ENCODE data around the gene INSL3. TPM values are rescaled to one million over a fixed set of nuclear protein-coding genes. Genes with fewer than 3 reads are reported as not detected.
A peak's percentile ranks its signal among the peaks of the same experiment; 100 is the strongest.

The INSL3 gene
- polyA plus RNA-seq, 1 donor, result 1.6 TPM

DNA sequence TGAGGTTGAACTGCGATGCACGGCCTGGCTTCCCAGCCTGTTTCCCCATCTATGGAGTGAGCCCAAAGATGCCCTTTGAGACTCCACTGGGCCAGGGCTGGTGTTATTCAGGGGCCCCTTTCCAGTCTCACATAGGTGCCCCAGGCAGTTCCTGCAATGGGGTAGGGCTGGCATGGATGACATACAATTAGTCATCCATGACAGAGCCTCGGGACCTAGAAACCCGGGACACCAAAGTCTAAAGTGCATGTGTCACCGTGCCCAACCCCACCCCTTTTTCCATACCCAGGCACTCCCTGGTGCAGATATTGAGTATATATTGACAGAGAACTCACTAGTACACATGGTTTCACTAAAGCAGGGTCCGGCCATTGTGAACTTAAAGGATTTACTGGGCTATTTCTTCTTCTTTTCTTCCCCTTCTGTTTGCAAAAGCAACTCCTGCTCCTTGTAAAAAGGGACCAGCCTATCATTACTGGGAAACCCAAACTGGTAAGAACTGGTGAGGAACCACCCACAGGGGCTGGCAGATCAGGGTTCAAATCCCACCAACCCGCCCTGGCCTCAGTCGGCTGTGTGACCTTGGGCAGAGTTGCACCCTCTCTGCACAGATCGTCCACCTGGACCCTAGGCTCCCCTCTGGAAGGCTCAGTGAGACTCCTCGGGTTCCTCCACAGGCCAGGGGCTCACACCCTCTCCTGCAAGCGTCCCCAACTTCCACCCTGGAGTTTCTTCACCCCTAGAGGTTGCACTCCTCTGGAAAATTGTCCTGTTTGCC lies 23.7 kb downstream of the INSL3 start:
- Histone ChIP-seq H3K27ac (ENCODE audit: low read length) (peak overlapping the region; percentile 99), H3K4me3 (ENCODE audit: low read length) (peak overlapping the region; percentile 95), H3K27me3 (ENCODE audit: control insufficient read depth, insufficient read depth, low read length) (peaks cover 14% of the 10 kb centered on the region), H3K9me3 (ENCODE audit: control insufficient read depth, low read depth, low read length) (no peaks in the 10 kb centered on the region), H3K4me1 (ENCODE audit: control insufficient read depth, insufficient read depth, low read length) (peaks cover 39% of the 10 kb centered on the region), H3K36me3 (ENCODE audit: control insufficient read depth, insufficient read depth, low read length) (peaks cover 12% of the 10 kb centered on the region)
- WGBS (ENCODE audit: insufficient coverage, low lambda C conversion rate), result no CpG with 5 or more reads among the region's 11 CpGs
- DNase-seq, result peak; percentile 97 to 99

DNA sequence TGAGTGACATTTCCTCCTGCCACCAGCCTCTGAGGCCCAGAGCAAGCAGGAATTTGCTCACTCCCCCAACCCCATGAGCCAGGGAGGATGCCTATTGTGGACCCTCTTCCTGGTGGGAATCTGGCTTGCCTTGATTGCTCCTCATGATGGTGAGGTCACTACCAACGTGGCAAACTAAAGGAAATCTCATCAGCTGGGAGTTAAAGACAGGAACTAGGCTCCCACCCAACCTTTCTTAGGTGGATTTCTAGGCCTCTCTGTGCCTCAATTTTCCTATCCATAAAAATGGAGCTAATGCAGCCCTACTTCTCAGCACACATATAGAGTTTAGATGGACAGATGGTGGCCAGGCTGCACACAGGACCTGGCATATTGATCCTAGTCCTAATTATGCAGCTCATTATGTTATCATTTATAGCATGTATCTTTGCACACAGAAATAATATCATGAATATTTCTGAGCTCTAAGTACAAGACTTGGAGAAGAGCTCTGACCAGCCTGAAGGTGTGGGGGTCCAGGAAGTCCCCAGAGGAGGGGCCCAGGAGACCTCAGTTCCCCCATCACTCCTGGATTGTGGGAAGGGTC lies 24.4 kb downstream of the INSL3 start:
- Histone ChIP-seq H3K9me3 (ENCODE audit: control insufficient read depth, low read depth, low read length) (no peaks in the 10 kb centered on the region), H3K27me3 (ENCODE audit: control insufficient read depth, insufficient read depth, low read length) (peaks cover 14% of the 10 kb centered on the region), H3K36me3 (ENCODE audit: control insufficient read depth, insufficient read depth, low read length) (peaks cover 6% of the 10 kb centered on the region), H3K4me3 (ENCODE audit: low read length) (peak overlapping the region; percentile 95), H3K27ac (ENCODE audit: low read length) (peak overlapping the region; percentile 99), H3K4me1 (ENCODE audit: control insufficient read depth, insufficient read depth, low read length) (peaks cover 39% of the 10 kb centered on the region)
- no CpG with 5 or more reads among the region's 1 CpG for WGBS (ENCODE audit: insufficient coverage, low lambda C conversion rate)
- no peak for DNase-seq

DNA sequence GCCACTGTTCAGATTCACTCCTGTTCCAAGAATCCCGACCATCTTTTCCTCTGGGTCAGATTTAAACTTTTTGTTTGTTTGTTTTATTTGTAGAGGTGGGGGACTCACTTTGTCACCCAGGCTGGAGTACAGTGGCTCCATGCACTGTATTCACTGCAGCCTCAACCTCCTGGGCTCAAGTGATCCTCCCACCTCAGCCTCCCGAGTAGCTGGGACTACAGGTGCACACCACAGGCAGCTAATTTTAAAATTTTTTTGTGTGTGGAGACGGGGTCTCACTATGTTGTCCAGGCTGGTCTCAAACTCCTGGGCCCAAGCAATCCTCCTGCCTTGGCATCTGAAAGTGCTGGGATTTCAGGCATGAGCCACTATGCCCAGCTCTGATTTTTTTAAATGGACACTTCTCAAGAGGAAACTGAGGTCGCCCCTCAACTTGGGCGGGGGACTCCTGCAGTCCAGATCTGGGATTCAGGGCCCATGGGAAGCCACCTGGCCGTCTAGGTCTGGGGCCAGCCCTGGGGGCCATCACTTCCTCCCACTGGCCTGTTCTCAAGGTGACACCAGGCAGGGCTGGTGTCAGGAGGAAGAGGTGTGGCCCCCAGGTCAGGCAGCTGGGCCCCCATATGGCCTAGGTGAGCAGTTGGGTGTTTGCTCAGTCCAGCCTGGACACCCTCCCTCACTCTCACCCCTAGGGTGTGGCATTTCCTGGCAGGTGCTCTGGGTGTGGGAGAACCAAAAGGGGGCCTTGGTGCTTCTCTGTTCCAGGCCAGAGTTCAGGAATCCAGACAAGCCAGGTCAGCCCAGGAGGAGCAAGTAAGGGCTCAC lies 25.1 kb downstream of the INSL3 start:
- H3K36me3 ChIP-seq (ENCODE audit: control insufficient read depth, insufficient read depth, low read length), result peaks cover 6% of the 10 kb centered on the region
- peak; percentile 95 to 98 for DNase-seq
- H3K4me1 ChIP-seq (ENCODE audit: control insufficient read depth, insufficient read depth, low read length), result peaks cover 45% of the 10 kb centered on the region
- peak overlapping the region; percentile 95 for H3K4me3 ChIP-seq (ENCODE audit: low read length)
- no CpG with 5 or more reads among the region's 6 CpGs for WGBS (ENCODE audit: insufficient coverage, low lambda C conversion rate)
- peaks cover 14% of the 10 kb centered on the region for H3K27me3 ChIP-seq (ENCODE audit: control insufficient read depth, insufficient read depth, low read length)
- H3K9me3 ChIP-seq (ENCODE audit: control insufficient read depth, low read depth, low read length), result no peaks in the 10 kb centered on the region
- peak overlapping the region; percentile 99 for H3K27ac ChIP-seq (ENCODE audit: low read length)

DNA sequence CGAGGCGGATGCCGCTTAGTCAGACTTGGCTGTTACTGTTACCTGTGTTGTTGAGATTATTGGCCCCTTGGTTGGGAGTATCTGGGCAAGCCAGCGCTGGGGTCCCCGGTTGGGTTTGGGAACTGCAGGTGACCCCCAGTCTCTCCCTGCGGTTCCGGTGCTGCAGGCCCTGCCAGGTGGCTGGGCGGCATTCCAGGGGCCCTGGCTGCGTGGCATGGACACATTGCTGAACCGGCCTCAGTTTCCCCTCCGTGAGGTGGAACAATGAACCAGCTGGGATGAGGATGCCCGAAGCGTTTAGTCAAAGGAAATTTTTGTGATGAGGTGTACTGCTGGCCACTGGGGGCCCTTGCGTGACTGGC lies 25.8 kb downstream of the INSL3 start:
- DNase-seq, result peak in 1 of 2 donors; percentile 54
- 20% methylated on average over 1 of the region's 14 CpGs for WGBS (ENCODE audit: insufficient coverage, low lambda C conversion rate)
- Histone ChIP-seq H3K27me3 (ENCODE audit: control insufficient read depth, insufficient read depth, low read length) (peaks cover 14% of the 10 kb centered on the region), H3K36me3 (ENCODE audit: control insufficient read depth, insufficient read depth, low read length) (peaks cover 6% of the 10 kb centered on the region), H3K4me3 (ENCODE audit: low read length) (peak overlapping the region; percentile 95), H3K27ac (ENCODE audit: low read length) (peak overlapping the region; percentile 99), H3K9me3 (ENCODE audit: control insufficient read depth, low read depth, low read length) (no peaks in the 10 kb centered on the region), H3K4me1 (ENCODE audit: control insufficient read depth, insufficient read depth, low read length) (peaks cover 47% of the 10 kb centered on the region)

DNA sequence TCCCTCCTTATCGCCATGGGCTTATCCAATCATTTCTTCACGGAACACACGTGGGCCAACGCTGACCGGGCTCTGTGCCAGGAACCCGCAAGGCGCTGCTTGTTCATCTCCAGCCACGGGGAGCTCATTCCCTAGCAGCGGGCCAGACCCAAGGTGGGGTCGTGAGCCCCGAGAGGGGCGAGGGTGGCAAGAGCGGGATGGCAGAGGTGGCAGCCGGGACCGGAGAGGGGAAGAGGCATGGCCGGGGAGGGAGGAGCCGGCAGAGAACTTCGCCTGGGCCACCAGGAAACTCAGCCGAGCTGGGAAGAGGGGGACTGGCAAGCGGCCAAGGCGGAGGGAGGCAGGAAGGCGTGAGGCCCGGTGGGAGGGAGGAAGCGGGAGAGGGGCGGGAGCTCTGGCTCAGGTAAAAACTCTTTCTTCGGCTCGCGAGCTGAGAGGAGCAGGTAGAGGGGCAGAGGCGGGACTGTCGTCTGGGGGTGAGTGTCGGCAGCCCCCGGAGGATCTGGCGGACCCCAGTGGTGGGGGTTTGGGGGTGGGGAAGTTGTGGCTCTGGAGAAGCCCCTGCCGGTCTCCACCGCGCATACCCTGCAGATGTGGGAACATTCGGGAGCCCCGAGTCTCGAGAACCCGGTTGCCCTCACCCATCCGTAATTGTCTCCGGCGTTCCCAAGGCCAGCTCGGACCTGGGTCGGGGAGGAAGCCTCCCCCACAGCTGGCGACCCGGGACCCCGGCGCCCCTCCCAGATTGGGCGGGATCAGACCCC lies 26.4 kb downstream of the INSL3 start, which contains the start of gene B3GNT3:
Gene B3GNT3, plus strand, starts transcription at position 408 of the 764 bp plus-strand sequence. CDS start 12,670 bp downstream, outside the sequence.
- peak within 1 kb of the TSS; percentile 99 for H3K27ac ChIP-seq (ENCODE audit: low read length)
- peaks cover 53% of the 10 kb centered on the region for H3K4me1 ChIP-seq (ENCODE audit: control insufficient read depth, insufficient read depth, low read length)
- H3K9me3 ChIP-seq (ENCODE audit: control insufficient read depth, low read depth, low read length), result no peaks in the 10 kb centered on the region
- DNase-seq, result peak; percentile 93 to 97
- H3K36me3 ChIP-seq (ENCODE audit: control insufficient read depth, insufficient read depth, low read length), result peaks cover 6% of the 10 kb centered on the region
- no CpG with 5 or more reads among the region's 50 CpGs for WGBS (ENCODE audit: insufficient coverage, low lambda C conversion rate)
- H3K27me3 ChIP-seq (ENCODE audit: control insufficient read depth, insufficient read depth, low read length), result peaks cover 14% of the 10 kb centered on the region
- peak within 1 kb of the TSS; percentile 95 for H3K4me3 ChIP-seq (ENCODE audit: low read length)

DNA sequence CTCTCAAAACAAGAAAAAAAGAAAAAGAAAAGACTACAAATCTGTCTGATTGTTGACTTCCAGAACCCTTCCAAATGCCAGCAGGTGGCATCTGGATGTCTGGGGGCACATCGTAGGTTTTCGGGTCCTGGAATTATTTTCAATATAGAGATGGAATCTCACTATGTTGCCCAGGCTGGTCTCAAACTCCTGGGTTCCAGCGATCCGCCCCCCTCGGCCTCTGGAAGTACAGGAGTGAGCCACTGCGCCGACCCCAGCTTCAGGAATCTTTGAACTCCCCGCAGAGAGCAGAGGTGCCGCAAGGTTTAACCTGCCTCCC lies 26.9 kb downstream of the INSL3 start:
- Histone ChIP-seq H3K27me3 (ENCODE audit: control insufficient read depth, insufficient read depth, low read length) (peaks cover 14% of the 10 kb centered on the region), H3K4me1 (ENCODE audit: control insufficient read depth, insufficient read depth, low read length) (peaks cover 54% of the 10 kb centered on the region), H3K27ac (ENCODE audit: low read length) (peak overlapping the region; percentile 99), H3K36me3 (ENCODE audit: control insufficient read depth, insufficient read depth, low read length) (peaks cover 4% of the 10 kb centered on the region), H3K9me3 (ENCODE audit: control insufficient read depth, low read depth, low read length) (no peaks in the 10 kb centered on the region), H3K4me3 (ENCODE audit: low read length) (peak overlapping the region; percentile 95)
- no peak for DNase-seq
- WGBS (ENCODE audit: insufficient coverage, low lambda C conversion rate), result no CpG with 5 or more reads among the region's 9 CpGs

DNA sequence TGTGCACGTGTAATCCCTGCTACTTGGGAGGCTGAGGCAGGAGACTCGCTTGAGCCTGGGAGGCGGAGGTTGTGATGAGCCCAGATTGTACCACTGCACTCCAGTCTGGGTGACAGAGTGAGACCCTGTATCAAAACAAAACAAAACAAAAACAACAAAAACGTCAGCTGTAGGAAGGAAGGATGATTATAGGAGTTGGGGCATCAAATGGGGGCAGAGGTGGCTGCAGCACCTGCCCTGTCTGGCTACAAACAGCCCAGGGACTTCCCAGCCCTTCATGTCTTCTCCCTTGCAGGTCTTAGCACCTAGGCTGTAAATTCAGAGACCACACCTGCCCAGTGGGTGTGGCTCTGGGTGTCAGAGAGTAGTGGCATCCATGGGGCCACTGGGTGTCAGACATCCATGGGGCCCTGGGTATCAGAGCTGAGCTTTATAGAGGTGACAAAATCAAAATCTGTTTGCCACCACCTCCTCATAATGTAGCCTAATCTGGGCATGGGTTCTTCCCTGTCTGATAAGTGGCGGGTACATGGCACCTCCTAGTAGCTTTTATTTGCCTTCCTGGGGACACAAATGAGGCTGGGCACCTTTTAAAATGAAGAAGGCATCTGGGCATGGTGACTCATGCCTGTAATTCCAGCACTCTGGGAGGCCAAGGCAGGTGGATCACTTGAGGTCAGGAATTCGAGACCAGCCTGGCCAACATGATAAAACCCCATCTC lies 31.1 kb downstream of the INSL3 start:
- DNase-seq, result peak; percentile 47 to 69
- no peaks in the 10 kb centered on the region for H3K36me3 ChIP-seq (ENCODE audit: control insufficient read depth, insufficient read depth, low read length)
- no peaks in the 10 kb centered on the region for H3K9me3 ChIP-seq (ENCODE audit: control insufficient read depth, low read depth, low read length)
- no peak overlapping the region for H3K27ac ChIP-seq (ENCODE audit: low read length)
- H3K27me3 ChIP-seq (ENCODE audit: control insufficient read depth, insufficient read depth, low read length), result peaks cover 10% of the 10 kb centered on the region
- H3K4me3 ChIP-seq (ENCODE audit: low read length), result no peak overlapping the region
- no CpG with 5 or more reads among the region's 6 CpGs for WGBS (ENCODE audit: insufficient coverage, low lambda C conversion rate)
- H3K4me1 ChIP-seq (ENCODE audit: control insufficient read depth, insufficient read depth, low read length), result peaks cover 27% of the 10 kb centered on the region

DNA sequence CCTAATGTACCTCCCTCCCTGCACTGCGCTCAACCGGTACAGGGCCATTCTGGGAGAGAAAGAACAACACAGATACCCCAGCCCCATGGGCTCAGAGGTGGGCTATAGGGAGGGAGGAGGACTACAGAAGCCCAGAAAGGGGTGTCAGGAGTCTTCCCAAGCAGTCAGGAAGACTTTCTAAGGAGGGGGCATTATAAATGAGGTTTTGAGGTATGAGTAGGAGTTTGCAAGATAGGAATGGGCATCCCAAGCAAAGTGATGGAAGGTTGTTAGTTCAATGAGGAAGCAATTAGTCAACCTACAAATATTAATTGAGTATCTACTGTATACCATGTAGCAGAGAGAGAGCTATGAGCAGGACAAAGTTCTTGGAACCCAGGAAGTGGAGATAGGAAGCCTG lies 32.7 kb downstream of the INSL3 start:
- DNase-seq, result no peak
- Histone ChIP-seq H3K4me1 (ENCODE audit: control insufficient read depth, insufficient read depth, low read length) (peaks cover 16% of the 10 kb centered on the region), H3K9me3 (ENCODE audit: control insufficient read depth, low read depth, low read length) (no peaks in the 10 kb centered on the region), H3K4me3 (ENCODE audit: low read length) (no peak overlapping the region), H3K27me3 (ENCODE audit: control insufficient read depth, insufficient read depth, low read length) (no peaks in the 10 kb centered on the region), H3K27ac (ENCODE audit: low read length) (no peak overlapping the region), H3K36me3 (ENCODE audit: control insufficient read depth, insufficient read depth, low read length) (no peaks in the 10 kb centered on the region)
- no CpG with 5 or more reads among the region's 2 CpGs for WGBS (ENCODE audit: insufficient coverage, low lambda C conversion rate)

DNA sequence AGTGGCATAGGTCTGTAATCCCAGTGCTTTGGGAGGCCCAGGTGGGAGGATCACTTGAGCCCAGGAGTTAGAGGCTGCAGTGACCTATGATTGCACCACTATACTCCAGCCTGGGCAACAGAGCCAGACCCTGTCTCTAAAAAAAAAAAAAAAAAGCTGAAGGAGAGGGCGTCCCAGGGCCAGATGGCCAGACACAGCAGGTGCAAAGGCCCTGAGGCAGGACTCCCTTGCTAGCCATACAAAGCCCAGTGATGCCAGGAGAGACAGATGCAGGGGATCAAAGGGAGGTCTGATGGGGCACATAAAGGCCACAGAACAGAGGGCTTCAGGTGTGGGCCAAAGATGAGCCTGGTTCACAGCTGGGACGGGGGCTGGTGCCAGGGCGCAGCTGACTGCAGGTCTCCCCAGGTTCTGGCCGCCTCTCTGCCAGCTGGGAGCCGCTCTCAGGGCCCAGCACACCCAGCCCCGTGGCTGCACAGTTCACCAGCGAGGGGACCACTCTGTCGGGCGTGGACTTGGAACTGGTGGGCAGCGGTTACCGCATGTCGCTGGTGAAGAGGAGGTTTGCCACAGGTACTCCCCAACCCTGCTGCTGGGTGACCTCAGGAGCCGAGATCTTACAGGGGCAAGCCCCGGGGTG lies 33.9 kb downstream of the INSL3 start:
- Histone ChIP-seq H3K27ac (ENCODE audit: low read length) (no peak overlapping the region), H3K36me3 (ENCODE audit: control insufficient read depth, insufficient read depth, low read length) (no peaks in the 10 kb centered on the region), H3K9me3 (ENCODE audit: control insufficient read depth, low read depth, low read length) (no peaks in the 10 kb centered on the region), H3K4me1 (ENCODE audit: control insufficient read depth, insufficient read depth, low read length) (peaks cover 15% of the 10 kb centered on the region), H3K27me3 (ENCODE audit: control insufficient read depth, insufficient read depth, low read length) (no peaks in the 10 kb centered on the region), H3K4me3 (ENCODE audit: low read length) (no peak overlapping the region)
- no peak for DNase-seq
- no CpG with 5 or more reads among the region's 14 CpGs for WGBS (ENCODE audit: insufficient coverage, low lambda C conversion rate)
